ENCODE data around the gene ZNF500.

GRCh38 chr16:4796982-4797804 lies 30.2 kb upstream of the ZNF500 start:
- TF ChIP-seq TAF1 (IDR thresholded peaks at IDR 0.05; ENCODE audit: borderline replicate concordance, insufficient read depth, low read length) (no peak), POLR2AphosphoS5 (IDR thresholded peaks at IDR 0.05; ENCODE audit: low read depth, low read length) (no peak), SIN3A (IDR thresholded peaks at IDR 0.05; ENCODE audit: borderline replicate concordance, insufficient read depth, low read length) (no peak), FOXP2 (optimal IDR thresholded peaks at IDR 0.05; ENCODE audit: borderline replicate concordance, extremely low read depth, extremely low read length, insufficient read depth) (no peak)
- TF ChIP-seq, protein P1, sequence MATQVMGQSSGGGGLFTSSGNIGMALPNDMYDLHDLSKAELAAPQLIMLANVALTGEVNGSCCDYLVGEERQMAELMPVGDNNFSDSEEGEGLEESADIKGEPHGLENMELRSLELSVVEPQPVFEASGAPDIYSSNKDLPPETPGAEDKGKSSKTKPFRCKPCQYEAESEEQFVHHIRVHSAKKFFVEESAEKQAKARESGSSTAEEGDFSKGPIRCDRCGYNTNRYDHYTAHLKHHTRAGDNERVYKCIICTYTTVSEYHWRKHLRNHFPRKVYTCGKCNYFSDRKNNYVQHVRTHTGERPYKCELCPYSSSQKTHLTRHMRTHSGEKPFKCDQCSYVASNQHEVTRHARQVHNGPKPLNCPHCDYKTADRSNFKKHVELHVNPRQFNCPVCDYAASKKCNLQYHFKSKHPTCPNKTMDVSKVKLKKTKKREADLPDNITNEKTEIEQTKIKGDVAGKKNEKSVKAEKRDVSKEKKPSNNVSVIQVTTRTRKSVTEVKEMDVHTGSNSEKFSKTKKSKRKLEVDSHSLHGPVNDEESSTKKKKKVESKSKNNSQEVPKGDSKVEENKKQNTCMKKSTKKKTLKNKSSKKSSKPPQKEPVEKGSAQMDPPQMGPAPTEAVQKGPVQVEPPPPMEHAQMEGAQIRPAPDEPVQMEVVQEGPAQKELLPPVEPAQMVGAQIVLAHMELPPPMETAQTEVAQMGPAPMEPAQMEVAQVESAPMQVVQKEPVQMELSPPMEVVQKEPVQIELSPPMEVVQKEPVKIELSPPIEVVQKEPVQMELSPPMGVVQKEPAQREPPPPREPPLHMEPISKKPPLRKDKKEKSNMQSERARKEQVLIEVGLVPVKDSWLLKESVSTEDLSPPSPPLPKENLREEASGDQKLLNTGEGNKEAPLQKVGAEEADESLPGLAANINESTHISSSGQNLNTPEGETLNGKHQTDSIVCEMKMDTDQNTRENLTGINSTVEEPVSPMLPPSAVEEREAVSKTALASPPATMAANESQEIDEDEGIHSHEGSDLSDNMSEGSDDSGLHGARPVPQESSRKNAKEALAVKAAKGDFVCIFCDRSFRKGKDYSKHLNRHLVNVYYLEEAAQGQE (IDR thresholded peaks at IDR 0.05; ENCODE audit: insufficient read depth in 1 of 2, low read depth in 2 of 2, low read length in 2 of 2): no peak
